Skeletal muscle cell (primary cell): ENCODE data around the gene PSMB10.

Source experiments
- DNase-seq: peaks from one replicate; pipeline ENCODE4 v3.0.0-alpha.2; 2010; ENCODE audit warnings: low read depth
- H3K4me3 ChIP-seq: 2 replicates; pipeline ENCODE4 v1.5.1; 2011; ENCODE audit warnings: low read depth, mild to moderate bottlenecking, control low read depth, low read length, moderate library complexity

Gene PSMB10

GRCh38 chr16:67964477-67965131 is 28.0 kb upstream of the PSMB10 start:
- no peak overlapping the region for H3K4me3 ChIP-seq
- no peak for DNase-seq

DNA sequence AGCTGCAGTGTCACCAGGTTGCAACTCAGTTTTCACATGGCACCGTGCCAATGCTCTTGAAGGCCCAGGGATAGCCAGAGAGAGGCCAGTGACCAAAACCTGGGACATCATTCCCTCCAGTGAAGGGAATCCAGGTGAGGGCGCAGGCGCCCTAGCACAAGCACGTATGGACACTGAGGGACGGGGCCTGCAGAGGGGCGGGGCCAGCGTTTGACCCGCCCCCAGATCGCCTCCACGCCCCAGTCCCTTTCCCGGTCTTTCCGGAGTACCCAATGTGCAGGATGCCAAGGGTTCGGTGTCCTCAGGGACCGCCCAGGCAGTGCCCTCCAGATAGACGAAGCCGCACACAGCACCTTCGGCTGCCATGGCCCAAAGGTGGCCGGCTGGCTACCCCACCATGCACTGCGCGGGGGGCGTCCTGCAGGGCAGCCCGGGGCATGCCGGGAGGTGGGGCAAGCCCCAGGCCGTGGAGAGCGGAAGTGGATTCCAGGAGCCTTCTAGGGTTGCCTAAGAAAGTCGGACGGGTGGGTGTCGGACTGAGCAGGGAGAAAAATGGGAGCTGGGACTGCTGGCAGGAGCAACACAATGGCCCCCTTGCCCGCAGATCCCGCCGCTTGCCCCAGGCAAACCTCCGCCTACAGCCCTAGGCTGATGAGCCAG is 27.1 kb upstream of the PSMB10 start:
- no peak overlapping the region for H3K4me3 ChIP-seq
- no peak for DNase-seq

DNA sequence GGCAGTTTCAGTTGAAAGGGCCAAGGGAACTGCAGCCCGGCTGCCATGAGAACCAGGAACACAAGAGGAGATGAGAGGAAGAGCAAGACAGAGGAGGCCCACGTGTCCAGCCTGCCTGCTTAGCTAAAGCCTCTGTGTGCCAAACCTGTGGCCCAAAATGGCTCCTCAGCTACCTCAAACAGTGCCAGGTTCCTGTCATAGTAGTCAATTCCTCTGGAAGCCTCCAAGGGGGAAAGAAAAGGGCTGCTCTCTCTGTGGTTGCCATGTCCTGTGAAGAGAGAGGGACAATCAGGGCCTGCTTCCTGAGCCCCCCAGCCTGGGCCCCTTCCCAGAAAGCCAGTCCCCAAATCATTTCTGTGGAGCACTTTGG is 26.6 kb upstream of the PSMB10 start:
- DNase-seq = no peak
- H3K4me3 ChIP-seq = no peak overlapping the region

DNA sequence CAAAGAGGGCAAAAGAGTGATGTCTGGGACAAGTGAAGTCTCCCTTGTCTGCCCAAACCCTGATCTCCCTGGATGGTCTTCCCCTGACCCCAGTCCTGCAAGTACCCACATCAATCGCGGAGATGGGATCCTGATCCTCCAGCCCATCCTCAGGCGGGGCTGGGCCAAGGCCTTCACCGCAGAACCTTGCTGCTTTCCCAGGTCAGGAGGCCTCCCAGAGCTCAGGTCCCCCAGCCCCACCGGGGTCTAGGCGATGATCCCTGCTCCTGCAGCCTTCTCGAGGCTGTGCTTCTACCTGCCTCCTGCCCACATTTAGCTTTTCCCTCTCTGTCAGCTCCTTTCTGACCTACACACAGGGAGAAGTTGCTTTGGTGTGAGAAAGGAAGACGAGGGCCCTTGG is 25.5 kb upstream of the PSMB10 start:
- H3K4me3 ChIP-seq = no peak overlapping the region
- DNase-seq = no peak

DNA sequence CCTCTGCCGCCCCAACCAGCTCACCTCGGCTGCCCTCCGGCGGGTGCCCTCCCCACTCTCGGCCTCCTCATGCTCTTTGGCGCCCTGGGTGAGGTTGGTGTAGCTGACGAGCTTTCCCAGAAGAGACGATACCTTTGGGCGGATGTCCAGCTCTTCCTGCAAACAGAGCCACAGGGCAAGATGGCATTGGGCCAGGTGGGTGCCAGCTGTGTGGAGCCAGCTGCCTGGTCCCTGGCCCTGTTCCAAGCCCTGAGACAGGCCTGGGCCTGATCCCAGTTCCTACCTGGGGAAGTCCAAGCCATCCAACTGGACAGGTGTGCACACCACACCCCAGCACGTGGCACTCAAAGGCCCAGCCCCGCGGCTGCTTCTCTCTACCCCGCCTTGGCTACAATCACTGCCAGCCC is 24.9 kb upstream of the PSMB10 start:
- DNase-seq = no peak
- H3K4me3 ChIP-seq = no peak overlapping the region

- DNase-seq = no peak
Measured at GRCh38 chr16:67959536-67960329, 23.1 kb upstream of the PSMB10 start.

GRCh38 chr16:67957622-67958021 is 21.0 kb upstream of the PSMB10 start:
- no peak for DNase-seq
- H3K4me3 ChIP-seq = no peak overlapping the region

More at GRCh38 chr16:67959536-67960329, 23.1 kb upstream of the PSMB10 start:
- no peak overlapping the region for H3K4me3 ChIP-seq

- no peak for DNase-seq
- H3K4me3 ChIP-seq = no peak overlapping the region
Measured at GRCh38 chr16:67954421-67955196, 18.0 kb upstream of the PSMB10 start.

- no peak overlapping the region for H3K4me3 ChIP-seq
- DNase-seq = no peak
Measured at GRCh38 chr16:67953641-67954375, 17.2 kb upstream of the PSMB10 start.

DNA sequence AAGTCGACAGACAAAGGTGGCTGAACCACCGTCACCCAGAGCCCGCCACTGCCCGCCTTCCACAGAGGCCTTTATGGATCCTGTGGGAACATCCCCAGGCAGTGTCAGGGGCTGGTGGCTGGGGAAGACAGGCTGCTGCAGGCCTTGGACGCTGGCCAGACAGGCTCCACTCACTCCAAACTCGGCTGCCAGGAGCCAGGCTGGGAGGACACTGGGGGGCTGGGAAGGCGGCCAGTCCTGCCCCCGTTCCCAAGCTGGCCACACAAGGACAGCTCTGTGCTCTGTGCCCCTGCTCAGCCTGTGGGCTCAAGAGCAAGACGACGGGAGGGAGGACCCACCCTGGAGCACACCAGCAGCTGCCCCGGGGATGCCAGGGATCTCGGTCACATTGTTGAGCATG is 14.8 kb upstream of the PSMB10 start:
- no peak overlapping the region for H3K4me3 ChIP-seq
- no peak for DNase-seq

DNA sequence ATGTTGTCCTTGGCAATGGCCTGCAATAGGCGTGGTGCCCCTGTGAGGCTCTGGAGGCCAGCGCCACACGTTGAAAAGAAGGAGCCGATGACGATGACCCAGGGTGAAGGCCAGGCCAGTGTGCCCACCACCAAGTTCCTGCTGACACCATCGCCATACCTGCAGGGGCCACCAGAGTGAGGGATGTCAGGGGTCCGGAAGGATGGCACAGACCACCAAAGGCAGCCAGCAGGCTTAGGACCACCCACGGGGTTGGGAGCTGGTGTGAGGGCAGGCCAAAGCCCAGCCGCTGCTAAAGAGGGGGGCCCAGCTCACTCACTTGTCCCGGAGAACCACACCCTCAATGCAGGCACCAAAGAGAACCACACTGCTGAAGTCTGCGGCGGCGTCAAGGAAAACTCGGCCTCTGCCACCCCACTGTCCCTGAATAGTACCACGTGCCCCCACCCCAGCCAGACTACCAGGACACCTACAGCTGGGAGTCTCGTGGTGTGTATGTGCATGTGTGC is 13.7 kb upstream of the PSMB10 start:
- no peak overlapping the region for H3K4me3 ChIP-seq
- DNase-seq = no peak

DNA sequence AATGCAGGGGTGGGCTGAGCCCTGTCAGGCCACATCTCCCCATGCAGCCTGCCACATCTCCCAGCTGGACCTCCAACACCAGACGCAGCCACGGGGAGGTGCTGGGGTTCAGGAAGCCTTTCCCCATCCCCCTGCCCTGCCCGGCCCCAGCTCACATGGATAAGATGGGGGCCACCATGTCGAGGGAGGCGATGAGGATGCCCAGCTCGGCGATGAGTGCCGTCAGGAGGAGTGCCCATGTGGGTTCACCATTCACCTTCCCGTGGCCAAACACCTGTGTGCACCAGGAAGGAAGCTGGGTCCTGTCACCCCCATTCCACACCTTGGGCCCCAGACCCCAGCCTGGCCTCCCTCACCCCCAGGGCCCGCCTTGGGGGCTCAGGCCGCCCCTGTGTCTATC is 13.0 kb upstream of the PSMB10 start:
- H3K4me3 ChIP-seq = no peak overlapping the region
- no peak for DNase-seq

DNA sequence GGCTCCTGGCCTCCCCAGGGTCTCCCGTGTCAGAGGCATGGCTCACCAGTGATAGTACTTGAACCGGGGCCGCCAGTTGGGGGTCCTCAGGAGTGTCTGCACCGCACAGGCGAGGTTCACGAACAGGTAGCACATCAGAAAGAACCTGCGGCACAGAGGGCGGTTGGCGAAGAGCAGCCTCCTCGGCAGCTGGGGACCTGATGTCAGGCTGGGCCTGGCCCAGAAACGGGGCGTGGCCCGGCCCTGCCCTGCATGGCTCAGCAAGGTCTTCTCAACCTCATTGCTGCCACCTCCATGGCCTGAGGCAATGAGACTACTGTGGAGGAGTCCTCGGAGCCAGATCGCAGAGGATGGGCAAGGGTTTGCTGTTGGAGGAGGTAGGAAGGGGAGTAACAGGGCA is 11.4 kb upstream of the PSMB10 start:
- DNase-seq = no peak
- H3K4me3 ChIP-seq = no peak overlapping the region

DNA sequence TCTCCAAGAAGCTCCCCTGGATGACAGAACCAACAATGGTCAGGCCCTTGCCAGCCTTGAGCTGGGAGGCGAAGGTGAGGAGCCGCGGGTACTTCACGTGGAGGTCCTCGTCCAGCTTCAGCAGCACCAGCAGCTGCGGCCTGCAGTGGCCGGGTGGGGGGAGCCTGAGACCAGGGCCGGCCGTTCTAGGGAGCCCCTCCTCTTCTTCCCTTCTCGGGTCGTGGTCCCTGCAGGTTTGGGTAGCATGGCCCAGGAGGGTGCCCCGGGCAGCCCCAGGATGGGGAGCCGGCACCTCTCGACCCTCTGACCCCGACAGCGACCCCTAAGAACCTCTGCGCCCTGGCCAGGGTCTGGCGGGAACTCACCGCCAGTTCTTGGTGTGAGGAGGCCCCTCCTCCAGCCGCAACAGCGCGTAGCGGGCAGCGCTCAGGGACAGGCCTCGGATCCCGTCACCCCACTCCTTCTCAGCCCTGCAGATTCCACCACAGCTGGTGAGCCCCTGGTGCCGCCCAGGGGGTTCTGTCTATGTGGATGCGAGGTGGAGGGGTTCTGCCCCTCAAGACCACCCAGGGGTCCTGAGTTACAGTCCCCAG is 10.4 kb upstream of the PSMB10 start:
- H3K4me3 ChIP-seq = no peak overlapping the region
- DNase-seq = no peak

DNA sequence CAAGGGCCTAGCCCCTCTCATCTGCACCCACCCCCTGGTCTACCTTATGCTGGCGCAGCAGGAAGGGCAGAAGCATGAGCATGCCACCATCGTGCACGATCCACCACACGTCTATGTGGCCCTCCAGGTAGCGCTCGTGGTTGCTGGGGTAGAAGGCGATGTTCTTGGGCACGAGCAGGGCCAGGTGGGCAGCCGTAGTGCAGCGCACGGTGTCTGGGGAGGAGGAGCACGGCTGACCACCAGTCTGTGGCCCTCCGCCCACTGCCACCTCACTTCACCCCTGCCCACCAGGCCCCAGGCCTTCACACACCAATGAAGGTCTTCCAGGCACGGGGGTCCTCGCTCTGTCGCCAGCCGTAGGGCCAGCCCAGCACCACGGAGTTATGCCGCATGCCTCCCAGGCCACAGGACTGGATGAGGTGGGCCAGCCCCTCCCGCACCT is 9.5 kb upstream of the PSMB10 start:
- DNase-seq = no peak
- no peak overlapping the region for H3K4me3 ChIP-seq

GRCh38 chr16:67945392-67945933 is 8.8 kb upstream of the PSMB10 start:
- DNase-seq = no peak
- no peak overlapping the region for H3K4me3 ChIP-seq

GRCh38 chr16:67944690-67945391 is 8.2 kb upstream of the PSMB10 start:
- no peak overlapping the region for H3K4me3 ChIP-seq

More at GRCh38 chr16:67944690-67945391, 8.2 kb upstream of the PSMB10 start:
- DNase-seq = no peak
